Stomach (tissue), 4 donors: ENCODE results near the gene HEXIM1.

Experiments used
- EP300 ChIP-seq: sonication (generic); formaldehyde crosslinking; IDR thresholded peaks from one replicate; pipeline ENCODE4 v1.6.1; 2017; ENCODE audit warnings: antibody characterized with exemption
- POLR2A ChIP-seq, 4 donors: fragments of 450-650 bp; IDR thresholded peaks; one replicate each; pipeline ENCODE4 v1.6.1; 2016; ENCODE audit warnings: antibody characterized with exemption in 4 of 4, control low read depth in 2 of 4, mild to moderate bottlenecking in 1 of 4, moderate library complexity in 1 of 4
- POLR2AphosphoS5 ChIP-seq, 3 donors: sonication (generic); formaldehyde crosslinking; IDR thresholded peaks; one replicate each; pipeline ENCODE4 v1.6.1; 2016; ENCODE audit warnings: antibody characterized with exemption in 3 of 3
- TF ChIP-seq, protein P1 (sequence below), 7 experiments: fragments of 450-650 bp in 4 of 7; fragments of 200-600 bp in 3 of 7; sonication (generic) in 3 of 7; IDR thresholded peaks; one replicate each; pipeline ENCODE4 v1.5.1; 2016 to 2019; ENCODE audit warnings: antibody characterized with exemption in 7 of 7, control low read depth in 2 of 7, mild to moderate bottlenecking in 1 of 7

DNA sequence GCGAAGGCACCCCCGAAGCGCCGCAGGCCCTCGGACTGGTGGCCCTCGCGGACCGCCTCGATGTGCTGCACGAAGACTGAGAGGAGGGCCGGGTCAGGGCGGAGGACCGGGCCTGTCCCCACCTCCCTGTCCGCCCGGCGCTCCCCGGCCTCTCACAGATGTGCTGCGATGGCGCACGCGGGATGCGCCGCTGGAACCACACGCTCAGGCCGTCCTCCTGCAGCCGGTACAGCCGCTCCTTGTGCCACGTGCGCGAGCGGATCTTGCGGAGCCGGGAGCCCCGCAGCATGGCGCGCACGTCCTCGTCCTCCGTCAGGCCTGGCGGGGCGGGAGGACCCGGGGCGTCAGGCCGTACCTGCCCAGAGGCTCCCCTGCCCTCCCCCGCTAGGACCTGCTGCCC is 27.2 kb upstream of the HEXIM1 start:
- TF ChIP-seq, protein P1, sequence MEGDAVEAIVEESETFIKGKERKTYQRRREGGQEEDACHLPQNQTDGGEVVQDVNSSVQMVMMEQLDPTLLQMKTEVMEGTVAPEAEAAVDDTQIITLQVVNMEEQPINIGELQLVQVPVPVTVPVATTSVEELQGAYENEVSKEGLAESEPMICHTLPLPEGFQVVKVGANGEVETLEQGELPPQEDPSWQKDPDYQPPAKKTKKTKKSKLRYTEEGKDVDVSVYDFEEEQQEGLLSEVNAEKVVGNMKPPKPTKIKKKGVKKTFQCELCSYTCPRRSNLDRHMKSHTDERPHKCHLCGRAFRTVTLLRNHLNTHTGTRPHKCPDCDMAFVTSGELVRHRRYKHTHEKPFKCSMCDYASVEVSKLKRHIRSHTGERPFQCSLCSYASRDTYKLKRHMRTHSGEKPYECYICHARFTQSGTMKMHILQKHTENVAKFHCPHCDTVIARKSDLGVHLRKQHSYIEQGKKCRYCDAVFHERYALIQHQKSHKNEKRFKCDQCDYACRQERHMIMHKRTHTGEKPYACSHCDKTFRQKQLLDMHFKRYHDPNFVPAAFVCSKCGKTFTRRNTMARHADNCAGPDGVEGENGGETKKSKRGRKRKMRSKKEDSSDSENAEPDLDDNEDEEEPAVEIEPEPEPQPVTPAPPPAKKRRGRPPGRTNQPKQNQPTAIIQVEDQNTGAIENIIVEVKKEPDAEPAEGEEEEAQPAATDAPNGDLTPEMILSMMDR (IDR thresholded peaks at IDR 0.05): no peak
- TF ChIP-seq POLR2AphosphoS5 (IDR thresholded peaks at IDR 0.05) (no peak), POLR2A (IDR thresholded peaks at IDR 0.05) (no peak), EP300 (no peak)
